ENCODE measurements around the gene RFXANK.
A peak's percentile ranks its signal among the peaks of the same experiment; 100 is the strongest.
"Not testable (repeated sequence)": the region's sequence is repeated elsewhere in the genome, so short reads cannot be mapped to it uniquely, and the experiment has no call there.

RFXANK gene

GRCh38 chr19:19192078-19192882 lies at the start of gene RFXANK, which contains the start of gene BORCS8:
RFXANK (plus strand) TSS chr19:19192258; CDS start chr19:19193947, 1,689 bp downstream.
BORCS8 (minus strand) TSS chr19:19192152; CDS start chr19:19192117, 35 bp downstream.
- H3K36me3 ChIP-seq, result peaks cover 55% of the 10 kb centered on the region
- H3K27ac ChIP-seq, result peak within 1 kb of the TSS; percentile 99
- H3K9me3 ChIP-seq, result no peaks in the 10 kb centered on the region
- peak within 1 kb of the TSS; percentile 97 for H3K9ac ChIP-seq
- H3K4me1 ChIP-seq, result peaks cover 49% of the 10 kb centered on the region
- H4K20me1 ChIP-seq, result peaks cover 34% of the 10 kb centered on the region
- H3K27me3 ChIP-seq, result no peaks in the 10 kb centered on the region
- no peak for TF ChIP-seq Cebpa-rat (IDR thresholded peaks at IDR 0.05)
- H3K4me3 ChIP-seq, result peak within 1 kb of the TSS; percentile 100
- peak within 1 kb of the TSS; percentile 92 for H3K4me2 ChIP-seq

- Histone ChIP-seq H3K4me2 (no peak overlapping the region), H3K27me3 (no peaks in the 10 kb centered on the region), H3K27ac (no peak overlapping the region), H3K4me3 (no peak overlapping the region), H3K9ac (no peak overlapping the region), H3K36me3 (peaks cover 11% of the 10 kb centered on the region), H3K9me3 (no peaks in the 10 kb centered on the region), H3K4me1 (peaks cover 32% of the 10 kb centered on the region), H4K20me1 (no peaks in the 10 kb centered on the region)
- TF ChIP-seq Cebpa-rat (IDR thresholded peaks at IDR 0.05), result no peak
These were observed 49.7 kb upstream of the RFXANK start for GRCh38 chr19:19142347-19142746.

- peaks cover 27% of the 10 kb centered on the region for H3K4me1 ChIP-seq
- TF ChIP-seq Cebpa-rat (IDR thresholded peaks at IDR 0.05), result no peak
- peaks cover 32% of the 10 kb centered on the region for H3K36me3 ChIP-seq
- no peaks in the 10 kb centered on the region for H3K9me3 ChIP-seq
- H3K4me2 ChIP-seq, result peak overlapping the region; percentile 68
- H3K27ac ChIP-seq, result peak overlapping the region; percentile 70; the same call in 1 of the 2 replicates
- H3K27me3 ChIP-seq, result no peaks in the 10 kb centered on the region
- no peak overlapping the region for H3K4me3 ChIP-seq
- no peaks in the 10 kb centered on the region for H4K20me1 ChIP-seq
- H3K9ac ChIP-seq, result peak overlapping the region; percentile 32; the same call in 1 of the 2 replicates
These were observed 46.8 kb upstream of the RFXANK start for GRCh38 chr19:19145281-19145680.

GRCh38 chr19:19145684-19146608 lies 46.1 kb upstream of the RFXANK start:
- Histone ChIP-seq H3K27ac (peak overlapping the region; percentile 70), H3K36me3 (peaks cover 32% of the 10 kb centered on the region), H4K20me1 (no peaks in the 10 kb centered on the region), H3K27me3 (no peaks in the 10 kb centered on the region), H3K4me2 (peak overlapping the region; percentile 68), H3K4me1 (peaks cover 27% of the 10 kb centered on the region), H3K9ac (peak overlapping the region; percentile 32; the same call in 1 of the 2 replicates), H3K9me3 (no peaks in the 10 kb centered on the region), H3K4me3 (no peak overlapping the region)
- TF ChIP-seq Cebpa-rat (IDR thresholded peaks at IDR 0.05), result no peak

GRCh38 chr19:19146865-19147264 lies 45.2 kb upstream of the RFXANK start:
- Histone ChIP-seq H3K27ac (no peak overlapping the region), H3K9me3 (no peaks in the 10 kb centered on the region), H4K20me1 (no peaks in the 10 kb centered on the region), H3K4me3 (no peak overlapping the region), H3K36me3 (peaks cover 32% of the 10 kb centered on the region), H3K9ac (no peak overlapping the region), H3K4me1 (peaks cover 34% of the 10 kb centered on the region), H3K4me2 (no peak overlapping the region), H3K27me3 (no peaks in the 10 kb centered on the region)
- TF ChIP-seq Cebpa-rat (IDR thresholded peaks at IDR 0.05), result no peak

GRCh38 chr19:19147344-19147743 lies 44.7 kb upstream of the RFXANK start:
- Histone ChIP-seq H3K4me2 (no peak overlapping the region), H4K20me1 (no peaks in the 10 kb centered on the region), H3K9me3 (no peaks in the 10 kb centered on the region), H3K4me1 (peaks cover 34% of the 10 kb centered on the region), H3K36me3 (peaks cover 32% of the 10 kb centered on the region), H3K4me3 (no peak overlapping the region), H3K27me3 (no peaks in the 10 kb centered on the region), H3K9ac (no peak overlapping the region), H3K27ac (no peak overlapping the region)
- no peak for TF ChIP-seq Cebpa-rat (IDR thresholded peaks at IDR 0.05)

- not testable (repeated sequence) for H3K27me3 ChIP-seq, H3K9me3 ChIP-seq, H4K20me1 ChIP-seq, H3K4me2 ChIP-seq, H3K4me3 ChIP-seq, H3K9ac ChIP-seq, H3K27ac ChIP-seq
- H3K4me1 ChIP-seq, result peaks cover 37% of the 10 kb centered on the region
- H3K36me3 ChIP-seq, result peaks cover 32% of the 10 kb centered on the region
These were observed 43.6 kb upstream of the RFXANK start for GRCh38 chr19:19148504-19148903.

- H3K27ac ChIP-seq, result no peak overlapping the region
- H3K4me1 ChIP-seq, result peaks cover 28% of the 10 kb centered on the region
- H3K4me3 ChIP-seq, result no peak overlapping the region
- no peaks in the 10 kb centered on the region for H3K27me3 ChIP-seq
- no peak overlapping the region for H3K9ac ChIP-seq
- no peak overlapping the region for H3K4me2 ChIP-seq
- peaks cover 32% of the 10 kb centered on the region for H3K36me3 ChIP-seq
- no peaks in the 10 kb centered on the region for H4K20me1 ChIP-seq
- no peak for TF ChIP-seq Cebpa-rat (IDR thresholded peaks at IDR 0.05)
- no peaks in the 10 kb centered on the region for H3K9me3 ChIP-seq
These were observed 42.6 kb upstream of the RFXANK start for GRCh38 chr19:19149435-19149834.

GRCh38 chr19:19151418-19151817 lies 40.6 kb upstream of the RFXANK start:
- no peaks in the 10 kb centered on the region for H4K20me1 ChIP-seq
- H3K4me1 ChIP-seq, result peaks cover 12% of the 10 kb centered on the region
- peaks cover 44% of the 10 kb centered on the region for H3K36me3 ChIP-seq
- H3K27me3 ChIP-seq, result no peaks in the 10 kb centered on the region
- no peaks in the 10 kb centered on the region for H3K9me3 ChIP-seq
- no peak overlapping the region for H3K9ac ChIP-seq
- 0 out of 2 replicates have a peak overlapping the region, but pooled peaks have one; percentile 3 for H3K4me2 ChIP-seq
- no peak for TF ChIP-seq Cebpa-rat (IDR thresholded peaks at IDR 0.05)
- no peak overlapping the region for H3K27ac ChIP-seq
- no peak overlapping the region for H3K4me3 ChIP-seq
